Breast epithelium (tissue), 3 donors: ENCODE measurements around the gene PRLH.

Experiments
- CTCF ChIP-seq, 3 donors: fragments of 450-650 bp; IDR thresholded peaks; one replicate each; pipeline ENCODE4 v1.5.1; 2016 to 2017; ENCODE audit warnings: antibody characterized with exemption in 3 of 3, mild to moderate bottlenecking in 3 of 3, moderate library complexity in 3 of 3
- POLR2A ChIP-seq: fragments of 450-650 bp; IDR thresholded peaks from one replicate; pipeline ENCODE4 v1.6.1; 2016; ENCODE audit warnings: antibody characterized with exemption, mild to moderate bottlenecking, moderate library complexity
- POLR2AphosphoS5 ChIP-seq, 3 donors: sonication (generic); formaldehyde crosslinking; IDR thresholded peaks; one replicate each; pipeline ENCODE4 v1.6.1; 2017; ENCODE audit warnings: antibody characterized with exemption in 3 of 3

DNA sequence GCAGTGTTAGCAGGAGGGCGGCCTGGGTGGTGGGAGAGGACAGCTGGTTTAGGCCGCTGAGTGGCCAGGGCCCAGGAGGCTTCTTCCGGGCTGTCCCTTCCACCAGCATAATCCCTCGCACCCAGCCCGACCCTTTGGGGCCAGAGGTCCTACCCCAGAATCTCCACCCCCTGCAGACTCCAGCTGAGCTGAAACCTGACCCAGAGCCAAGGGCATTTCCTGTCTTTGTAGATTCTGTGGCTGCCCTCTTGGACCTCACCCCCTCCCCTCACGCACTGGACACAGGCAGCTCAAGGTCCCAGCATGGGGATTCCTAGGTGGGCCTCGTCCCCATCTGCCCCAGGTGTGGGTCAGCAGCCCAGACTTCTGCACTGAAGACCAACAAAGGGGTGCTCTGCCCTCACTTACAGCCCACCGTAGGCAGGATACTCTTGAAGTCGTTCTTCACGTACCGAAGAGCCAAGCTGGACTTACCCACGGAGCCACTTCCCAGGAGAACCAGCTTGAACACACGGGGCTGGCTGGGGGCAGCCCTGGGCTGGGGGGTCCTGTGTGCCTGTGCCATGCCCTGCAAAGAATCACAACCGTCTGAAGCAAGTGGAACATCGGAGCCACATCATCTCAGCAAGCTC is 19.3 kb downstream of the PRLH start:
- TF ChIP-seq POLR2A (no peak), CTCF (IDR thresholded peaks at IDR 0.05) (no peak), POLR2AphosphoS5 (IDR thresholded peaks at IDR 0.05) (no peak)
